ENCODE data around the gene OR1E2. TPM values are rescaled to one million over a fixed set of nuclear protein-coding genes. Genes with fewer than 3 reads are reported as not detected.

The OR1E2 gene
- polyA plus RNA-seq, 3 donors: not detected

- no peak overlapping the region for H3K27ac Mint-ChIP-seq
- no peak overlapping the region for H3K4me3 ChIP-seq (replicated peaks in 1 of 3; ENCODE audit: low read depth in 2 of 3, low read length in 3 of 3)
- DNase-seq: no peak
- no peaks in the 10 kb centered on the region for H4K20me1 ChIP-seq (ENCODE audit: insufficient read depth, low read length)
- intact Hi-C loops (cut with micrococcal nuclease): no loop called here
- no peak overlapping the region for H3K27ac ChIP-seq (ENCODE audit: low read depth in 1 of 2, low read length in 2 of 2)
- no peak for TF ChIP-seq CTCF (IDR thresholded peaks at IDR 0.05)
- peaks cover 16 to 37% (median 32%) of the 10 kb centered on the region in 3 donors for H3K27me3 Mint-ChIP-seq (ENCODE audit: low read depth in 3 of 3)
- no peaks in the 10 kb centered on the region for H3K79me2 ChIP-seq (ENCODE audit: insufficient read depth, low read length)
- H3K36me3 ChIP-seq (replicated peaks in 1 of 2; ENCODE audit: control insufficient read depth in 1 of 2, insufficient read depth in 2 of 2, low read length in 2 of 2): no peaks in the 10 kb centered on the region
- H3K4me1 ChIP-seq (ENCODE audit: control insufficient read depth in 1 of 2, insufficient read depth in 2 of 2, low read length in 2 of 2): no peaks in the 10 kb centered on the region
- no peak overlapping the region for H3K4me3 Mint-ChIP-seq
- H3K9ac ChIP-seq (ENCODE audit: insufficient read depth, low read length, poor library complexity, severe bottlenecking): no peak overlapping the region
- WGBS (ENCODE audit: insufficient coverage): 17% methylated on average over 1 of the region's 4 CpGs
- no peak overlapping the region for H2AFZ ChIP-seq (ENCODE audit: insufficient read depth, low read depth, low read length, poor library complexity, severe bottlenecking)
- H3K4me1 Mint-ChIP-seq: no peaks in the 10 kb centered on the region
- H3K9me3 Mint-ChIP-seq: peaks cover 0 to 16% (median 13%) of the 10 kb centered on the region in 7 donors
- peaks cover 0 to 1% of the 10 kb centered on the region in 2 donors for H3K36me3 Mint-ChIP-seq
- no peak overlapping the region for H3K4me2 ChIP-seq (replicated peaks; ENCODE audit: extremely low read depth, low read length, poor library complexity, severe bottlenecking)
- H3K9me3 ChIP-seq (replicated peaks in 1 of 2; ENCODE audit: control insufficient read depth in 1 of 2, insufficient read depth in 1 of 2, low read length in 2 of 2): no peaks in the 10 kb centered on the region
- peaks cover 7 to 30% of the 10 kb centered on the region in 2 donors for H3K27me3 ChIP-seq (ENCODE audit: control insufficient read depth in 2 of 2, insufficient read depth in 2 of 2, low read length in 2 of 2)
Measured at GRCh38 chr17:3389791-3390190, 43.9 kb downstream of the OR1E2 start.

- DNase-seq: no peak
- no peak within 1 kb of the TSS for H2AFZ ChIP-seq (ENCODE audit: insufficient read depth, low read depth, low read length, poor library complexity, severe bottlenecking)
Measured at GRCh38 chr17:3385869-3386816, 47.5 kb downstream of the OR1E2 start, which contains the start of gene OR3A2. Gene OR3A2, minus strand, starts transcription at chr17:3386308.

More at GRCh38 chr17:3385869-3386816, 47.5 kb downstream of the OR1E2 start, which contains the start of gene OR3A2:
- Histone ChIP-seq H3K79me2 (ENCODE audit: insufficient read depth, low read length) (no peaks in the 10 kb centered on the region), H3K9me3 (replicated peaks in 1 of 2; ENCODE audit: control insufficient read depth in 1 of 2, insufficient read depth in 1 of 2, low read length in 2 of 2) (no peaks in the 10 kb centered on the region), H3K27me3 (ENCODE audit: control insufficient read depth in 2 of 2, insufficient read depth in 2 of 2, low read length in 2 of 2) (peaks cover 7 to 30% of the 10 kb centered on the region in 2 donors), H3K4me2 (replicated peaks; ENCODE audit: extremely low read depth, low read length, poor library complexity, severe bottlenecking) (peak within 1 kb of the TSS; percentile 2), H3K4me3 (replicated peaks in 1 of 3; ENCODE audit: low read depth in 2 of 3, low read length in 3 of 3) (no peak within 1 kb of the TSS), H3K9ac (ENCODE audit: insufficient read depth, low read length, poor library complexity, severe bottlenecking) (no peak within 1 kb of the TSS), H3K36me3 (replicated peaks in 1 of 2; ENCODE audit: control insufficient read depth in 1 of 2, insufficient read depth in 2 of 2, low read length in 2 of 2) (no peaks in the 10 kb centered on the region), H3K4me1 (ENCODE audit: control insufficient read depth in 1 of 2, insufficient read depth in 2 of 2, low read length in 2 of 2) (no peaks in the 10 kb centered on the region), H3K27ac (ENCODE audit: low read depth in 1 of 2, low read length in 2 of 2) (no peak within 1 kb of the TSS), H4K20me1 (ENCODE audit: insufficient read depth, low read length) (no peaks in the 10 kb centered on the region)
- H3K4me1 Mint-ChIP-seq: no peaks in the 10 kb centered on the region
- H3K27ac Mint-ChIP-seq: no peak within 1 kb of the TSS
- peaks cover 0 to 14% (median 7%) of the 10 kb centered on the region in 7 donors for H3K9me3 Mint-ChIP-seq
- H3K36me3 Mint-ChIP-seq: peaks cover 0 to 1% of the 10 kb centered on the region in 2 donors
- peaks cover 15 to 43% (median 32%) of the 10 kb centered on the region in 3 donors for H3K27me3 Mint-ChIP-seq (ENCODE audit: low read depth in 3 of 3)
- intact Hi-C loops (cut with micrococcal nuclease): no loop called here
- no peak for TF ChIP-seq CTCF (IDR thresholded peaks at IDR 0.05)
- 37% methylated on average over 89 of the region's 92 CpGs for WGBS (ENCODE audit: insufficient coverage)
- H3K4me3 Mint-ChIP-seq: peak within 1 kb of the TSS; percentile 62 to 71

Other genes with a start within 250 kb of the OR1E2 start
- gene OR1A2, start 236.3 kb downstream of the OR1E2 start, polyA plus RNA-seq: not detected
- gene OR1A1, start 226.2 kb downstream of the OR1E2 start, polyA plus RNA-seq: not detected
- under 1 TPM in 1 of 3 donors, not detected in 2; 0.18 TPM for gene OR3A1, start 135.5 kb downstream of the OR1E2 start, polyA plus RNA-seq
- not detected for gene OR3A2, start 47.5 kb downstream of the OR1E2 start, polyA plus RNA-seq
- gene OR1E1, start 35.4 kb downstream of the OR1E2 start, polyA plus RNA-seq: not detected
- gene OR3A3, start 22.5 kb downstream of the OR1E2 start, polyA plus RNA-seq: not detected
- under 1 TPM in 1 of 3 donors, not detected in 2; 0.13 TPM for gene SPATA22, start 38.0 kb upstream of the OR1E2 start, polyA plus RNA-seq
- not detected for gene ASPA, start 42.2 kb upstream of the OR1E2 start, polyA plus RNA-seq
- gene TRPV3, start 124.0 kb upstream of the OR1E2 start, polyA plus RNA-seq: under 1 TPM in 1 of 3 donors, not detected in 2; 0.01 TPM
- gene TRPV1, start 175.6 kb upstream of the OR1E2 start, polyA plus RNA-seq: 1 to 10 TPM in 1 of 3 donors, not detected in 2; 3.6 TPM
- gene SHPK, start 202.4 kb upstream of the OR1E2 start, polyA plus RNA-seq: 1 to 10 TPM; 4.3 to 4.6 (median 4.6) TPM
- 10 to 100 TPM; 11.6 to 11.8 (median 11.7) TPM for gene CTNS, start 202.9 kb upstream of the OR1E2 start, polyA plus RNA-seq
- 10 to 100 TPM; 29.6 to 71.8 (median 70.9) TPM for gene TAX1BP3, start 234.7 kb upstream of the OR1E2 start, polyA plus RNA-seq
- 100 to 1,000 TPM in 2 of 3 donors, 10 to 100 TPM in 1; 24.4 to 118 (median 105) TPM for gene EMC6, start 235.0 kb upstream of the OR1E2 start, polyA plus RNA-seq